A673 (cell line): ENCODE data around the gene DACT2. TPM values are rescaled to one million over a fixed set of nuclear protein-coding genes. Genes with fewer than 3 reads are reported as not detected.

ENCODE experiments used
- BruUV-seq: library from RNA; stranded (reverse); fragments of 400-500 nt; replicated peaks from 2 replicates; lab custom pipeline; 2021; lab: Mats Ljungman, UMichigan
- CTCF ChIA-PET: fragments of 300-600 bp; sonication (Branson Sonifier 250); formaldehyde crosslinking; loops from one replicate; lab custom pipeline; 2022; ENCODE audit warnings: antibody characterized with exemption; lab: Charles Lee
- POLR2A ChIA-PET: fragments of 300-600 bp; sonication (Branson Sonifier 250); formaldehyde crosslinking; loops from one replicate; lab custom pipeline; 2022; ENCODE audit warnings: antibody characterized with exemption; ENCODE audit not compliant: low non-redundant PET; lab: Charles Lee
- DNase-seq: peaks from one replicate; pipeline ENCODE4 v3.0.0-alpha.2; 2015; ENCODE audit warnings: low spot score
- H3K27ac ChIP-seq: fragments of 200-600 bp; sonication (generic); 2 replicates; pipeline ENCODE4 v1.5.1; 2016; ENCODE audit warnings: mixed run types, low read depth, mild to moderate bottlenecking, mixed read lengths, antibody characterized with exemption, low read length; ENCODE audit not compliant: poor library complexity, severe bottlenecking
- H3K27me3 ChIP-seq: fragments of 200-600 bp; sonication (generic); replicated peaks from 2 replicates; pipeline ENCODE4 v1.6.1; 2017; ENCODE audit warnings: mixed run types, low read depth, mild to moderate bottlenecking, mixed read lengths, antibody characterized with exemption, low read length; ENCODE audit not compliant: insufficient read depth, poor library complexity
- H3K36me3 ChIP-seq: fragments of 200-600 bp; sonication (generic); 2 replicates; pipeline ENCODE4 v1.6.1; 2016; ENCODE audit warnings: mixed run types, mild to moderate bottlenecking, mixed read lengths, antibody characterized with exemption, low read length; ENCODE audit not compliant: insufficient read depth, poor library complexity, severe bottlenecking
- H3K4me1 ChIP-seq: fragments of 200-600 bp; sonication (generic); 2 replicates; pipeline ENCODE4 v1.6.1; 2017; ENCODE audit warnings: mixed run types, mild to moderate bottlenecking, mixed read lengths, antibody characterized with exemption, low read length; ENCODE audit not compliant: insufficient read depth, poor library complexity, severe bottlenecking
- H3K4me3 ChIP-seq: fragments of 200-600 bp; sonication (generic); 2 replicates; pipeline ENCODE4 v1.5.1; 2016; ENCODE audit warnings: low read depth, mixed run types, mild to moderate bottlenecking, mixed read lengths, low read length; ENCODE audit not compliant: poor library complexity, severe bottlenecking
- H3K9me3 ChIP-seq: fragments of 200-600 bp; sonication (generic); 2 replicates; pipeline ENCODE4 v1.6.1; 2016; ENCODE audit warnings: mixed run types, low read depth, mild to moderate bottlenecking, mixed read lengths, antibody characterized with exemption, low read length; ENCODE audit not compliant: poor library complexity, severe bottlenecking
- CTCF ChIP-seq: fragments of 300-800, 200-600 bp; sonication (generic); conservative IDR thresholded peaks from 2 replicates; pipeline ENCODE4 v1.5.1; 2017; ENCODE audit warnings: low read depth, mild to moderate bottlenecking, antibody characterized with exemption, low read length, moderate library complexity, mixed read lengths
- EZH2 ChIP-seq: fragments of 200-600 bp; sonication (generic); IDR thresholded peaks from 2 replicates; pipeline ENCODE4 v1.6.1; 2017; ENCODE audit warnings: borderline replicate concordance, low read depth, mild to moderate bottlenecking, mixed read lengths, antibody characterized with exemption, low read length; ENCODE audit not compliant: poor library complexity, severe bottlenecking
- intact Hi-C: fragments of 100-400 bp; cut with micrococcal nuclease; formaldehyde crosslinking; loops from one replicate; pipeline ENCODE4 v1.10.0; 2022; ENCODE audit not compliant: unreplicated experiment
- total RNA-seq: library from RNA; stranded (reverse); gene quantifications from 2 replicates; pipeline ENCODE4 v1.2.3, GENCODE V29; 2021

DACT2 gene
- total RNA-seq, 1 experiment from 2014 or later = 18.7 TPM

GRCh38 chr6:168336967-168337366 lies 17.4 kb upstream of the DACT2 start:
- Histone ChIP-seq H3K9me3 (no peaks in the 10 kb centered on the region), H3K36me3 (no peaks in the 10 kb centered on the region), H3K4me3 (no peak overlapping the region), H3K27me3 (no peaks in the 10 kb centered on the region), H3K4me1 (no peaks in the 10 kb centered on the region), H3K27ac (no peak overlapping the region)
- ChIA-PET CTCF (no interaction called here), POLR2A (no interaction called here)
- intact Hi-C loops = no loop called here
- TF ChIP-seq CTCF (no peak), EZH2 (no peak)
- BruUV-seq = no TSS peak
- no peak for DNase-seq

GRCh38 chr6:168333989-168334388 lies 14.4 kb upstream of the DACT2 start:
- ChIA-PET POLR2A (no interaction called here), CTCF (no interaction called here)
- H3K27me3 ChIP-seq = no peaks in the 10 kb centered on the region
- H3K4me3 ChIP-seq = no peak overlapping the region
- H3K9me3 ChIP-seq = no peaks in the 10 kb centered on the region
- no peaks in the 10 kb centered on the region for H3K36me3 ChIP-seq
- H3K27ac ChIP-seq = no peak overlapping the region
- intact Hi-C loops = no loop called here
- no peak for TF ChIP-seq EZH2
- no peak for TF ChIP-seq CTCF
- no peak for DNase-seq
- H3K4me1 ChIP-seq = no peaks in the 10 kb centered on the region
- no TSS peak for BruUV-seq

GRCh38 chr6:168333491-168333890 lies 13.9 kb upstream of the DACT2 start:
- POLR2A ChIA-PET = no interaction called here
- Histone ChIP-seq H3K4me1 (no peaks in the 10 kb centered on the region), H3K27me3 (no peaks in the 10 kb centered on the region), H3K27ac (no peak overlapping the region), H3K36me3 (no peaks in the 10 kb centered on the region), H3K9me3 (no peaks in the 10 kb centered on the region), H3K4me3 (no peak overlapping the region)
- intact Hi-C loops = no loop called here
- no peak for DNase-seq
- TF ChIP-seq EZH2 = no peak
- no peak for TF ChIP-seq CTCF
- no TSS peak for BruUV-seq
- CTCF ChIA-PET = no interaction called here
